GM18951 (cell line): Measurements from ENCODE around the gene STK35.

Experiments used
- POLR2A ChIP-seq: IDR thresholded peaks from 4 replicates; pipeline ENCODE4 v1.6.1; 2011; ENCODE audit warnings: mild to moderate bottlenecking; ENCODE audit not compliant: insufficient read length, insufficient read depth; ENCODE audit errors: extremely low read depth
- in situ Hi-C: fragments of 300-500 bp; cut with MboI; formaldehyde crosslinking; loops from one replicate; pipeline ENCODE4 v1.12.0; 2022; ENCODE audit warnings: low sequenced_read_pairs, mixed read lengths, inconsistent platforms; ENCODE audit not compliant: unreplicated experiment

The STK35 gene

GRCh38 chr20:2089447-2089846, 12.2 kb upstream of the STK35 start:
- TF ChIP-seq POLR2A = no peak
- in situ Hi-C loops = no loop called here

GRCh38 chr20:2093159-2093781, 8.4 kb upstream of the STK35 start:
- no peak for TF ChIP-seq POLR2A
- in situ Hi-C loops = no loop called here

- in situ Hi-C loops = no loop called here
- TF ChIP-seq POLR2A = no peak
These were observed 7.7 kb upstream of the STK35 start for GRCh38 chr20:2093883-2094282.

DNA sequence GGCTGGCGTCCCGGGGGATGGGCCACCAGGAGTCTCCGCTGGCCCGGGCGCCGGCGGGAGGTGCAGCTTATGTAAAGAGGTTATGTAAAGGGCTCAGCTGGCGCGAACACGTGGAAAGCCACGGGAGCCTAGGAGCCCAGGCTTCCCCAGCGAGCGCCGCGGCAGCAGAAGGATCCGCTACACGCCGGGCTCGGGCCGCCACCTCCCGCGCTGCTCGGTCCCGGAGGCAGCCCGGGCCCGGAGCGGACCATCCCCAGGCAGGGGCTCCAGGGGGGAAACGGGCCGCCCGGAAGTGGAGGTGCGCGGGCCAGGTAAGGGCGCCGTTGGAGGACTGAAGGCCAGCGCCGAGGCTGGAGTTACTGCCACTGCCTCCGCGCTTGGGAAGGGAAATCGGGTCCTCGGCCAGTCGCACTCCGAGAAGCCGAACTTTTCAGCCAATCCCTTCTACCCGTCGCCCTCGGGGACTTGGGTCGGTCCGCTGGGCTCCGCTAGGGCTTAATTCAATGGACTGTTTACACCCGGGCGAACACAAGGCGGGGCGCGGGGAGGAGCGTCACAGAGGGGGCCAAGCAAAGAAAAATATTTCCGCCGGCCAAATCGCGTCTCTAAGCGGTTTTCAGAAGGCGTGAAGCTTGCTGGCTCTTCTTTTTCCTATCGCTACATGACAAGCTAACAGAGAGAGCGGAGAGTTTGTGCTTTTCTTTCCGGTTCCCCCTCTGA, 398 bp downstream of the STK35 start:
- peak; percentile 83 for TF ChIP-seq POLR2A
- in situ Hi-C loops = no loop called here

- in situ Hi-C loops = no loop called here
- peak; percentile 67 for TF ChIP-seq POLR2A
These were observed 1.2 kb downstream of the STK35 start for GRCh38 chr20:2102585-2103460.

DNA sequence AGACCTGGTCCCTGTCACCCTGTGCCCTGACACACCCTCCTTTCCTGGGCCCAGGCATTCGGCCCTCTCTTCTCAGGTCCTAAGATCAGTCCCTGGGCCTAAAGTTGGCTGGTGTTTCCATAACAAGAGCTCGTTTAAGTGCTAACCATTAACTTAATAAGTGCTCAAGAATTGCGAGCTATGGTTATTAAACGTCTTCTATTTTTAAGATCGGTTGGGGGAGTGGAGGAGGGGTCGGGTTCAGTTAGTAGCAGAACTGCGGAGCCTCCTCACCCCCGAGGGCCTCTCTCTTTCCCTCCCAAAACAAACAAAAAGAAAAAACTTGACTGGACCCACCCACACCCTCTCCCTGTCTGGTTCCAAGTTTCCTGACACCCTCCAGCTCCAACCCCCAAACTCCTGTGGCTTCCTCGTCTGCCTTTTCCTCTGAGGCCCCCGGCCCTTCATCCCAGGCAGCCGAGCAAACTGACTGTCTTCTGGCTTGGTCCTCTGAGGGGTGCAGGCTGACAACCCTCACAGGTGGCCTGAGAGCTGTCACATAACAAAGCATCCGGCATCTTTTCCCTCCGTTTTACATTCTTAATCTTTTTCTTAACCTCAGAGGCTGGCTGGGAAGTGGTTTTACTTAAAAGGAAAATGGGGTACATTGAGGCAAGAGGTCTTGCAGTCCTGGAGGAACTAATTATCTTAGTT, 2.0 kb downstream of the STK35 start:
- in situ Hi-C loops = no loop called here
- no peak for TF ChIP-seq POLR2A

- in situ Hi-C loops = no loop called here
These were observed 2.6 kb downstream of the STK35 start for GRCh38 chr20:2104236-2104635.

GRCh38 chr20:2108498-2108897, 6.9 kb downstream of the STK35 start:
- TF ChIP-seq POLR2A = no peak
- in situ Hi-C loops = no loop called here

More at GRCh38 chr20:2104236-2104635, 2.6 kb downstream of the STK35 start:
- TF ChIP-seq POLR2A = no peak

DNA sequence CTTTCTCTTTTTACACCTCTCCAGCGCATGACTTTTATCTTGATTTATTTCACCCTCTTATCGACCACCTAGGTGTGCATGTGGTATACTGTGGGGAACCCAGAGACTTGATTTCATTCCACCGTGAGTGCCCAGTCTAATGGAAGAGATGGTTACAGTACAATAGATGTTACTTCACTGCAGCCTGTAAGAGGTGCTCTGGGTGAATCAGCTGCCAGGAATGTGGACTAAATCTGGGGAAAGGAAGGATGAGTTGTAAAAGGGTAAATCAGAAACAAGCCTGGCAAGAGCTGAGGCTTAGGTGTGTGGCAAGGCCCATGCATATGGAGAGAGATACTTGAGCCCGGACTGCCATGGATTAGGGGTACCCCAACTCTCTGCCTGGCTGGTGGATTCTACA, 7.4 kb downstream of the STK35 start:
- TF ChIP-seq POLR2A = no peak
- in situ Hi-C loops = no loop called here

DNA sequence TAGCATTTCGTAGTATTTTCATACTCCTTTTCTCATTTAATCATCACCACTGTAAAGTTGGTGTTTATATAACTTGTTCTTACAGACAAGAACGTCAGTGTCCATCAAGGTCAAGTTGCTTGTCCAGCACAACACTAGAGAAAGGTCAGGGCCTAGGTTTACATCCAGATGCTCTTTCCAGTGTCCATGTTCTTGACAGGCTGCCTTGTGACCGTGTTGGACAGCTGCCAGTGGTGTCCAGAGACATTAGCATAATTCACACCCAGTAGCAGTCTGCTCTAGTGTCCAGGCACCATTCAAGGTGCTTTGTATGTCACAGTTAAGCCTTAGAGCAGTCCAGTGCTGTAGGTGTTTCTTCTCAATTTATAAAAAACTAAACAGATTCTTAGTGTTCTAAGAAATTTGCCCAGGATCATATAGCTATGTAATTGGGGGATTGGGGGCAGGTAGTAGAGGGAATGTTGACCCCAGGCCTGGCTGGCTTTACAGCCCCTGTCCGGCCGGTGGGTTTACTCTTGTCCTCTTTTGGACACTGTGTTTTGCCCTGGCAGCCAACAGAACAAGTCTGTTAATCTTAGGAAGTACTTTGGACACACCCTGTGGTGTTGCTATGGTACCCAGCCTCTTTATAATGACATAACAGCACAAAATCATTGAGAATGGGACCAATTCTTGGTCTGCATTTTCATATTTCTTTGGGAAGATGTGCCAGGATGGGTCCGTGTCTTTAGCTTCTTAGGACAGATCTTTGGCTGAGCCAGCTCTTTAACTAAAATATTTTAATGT, 8.0 kb downstream of the STK35 start:
- in situ Hi-C loops = no loop called here
- TF ChIP-seq POLR2A = no peak

DNA sequence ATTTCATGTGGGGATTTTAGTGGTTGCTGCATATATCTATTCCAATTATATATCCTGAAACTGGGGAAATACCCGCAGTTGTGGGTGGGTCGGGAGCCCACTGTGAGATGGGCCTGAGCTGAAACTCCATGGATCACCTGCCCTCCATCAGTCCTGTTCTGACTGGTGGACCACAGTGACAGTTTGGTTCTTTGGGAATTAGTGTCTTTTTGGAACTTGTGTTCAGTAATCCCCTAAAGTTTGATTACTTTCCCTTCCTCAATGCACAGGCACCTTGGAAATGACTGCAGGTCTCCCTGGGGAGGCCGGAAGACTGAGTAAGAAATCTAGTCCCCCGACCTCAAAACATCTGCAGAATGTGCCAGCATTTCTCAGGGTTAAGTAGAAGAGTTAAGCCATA, 11.3 kb downstream of the STK35 start:
- in situ Hi-C loops = no loop called here

More for the DNA sequence above, 11.3 kb downstream of the STK35 start:
- TF ChIP-seq POLR2A = no peak
